ENCODE data around the gene UGT1A8.
"Not testable (repeated sequence)": the region's sequence is repeated elsewhere in the genome, so short reads cannot be mapped to it uniquely, and the experiment has no call there.

Gene UGT1A8

DNA sequence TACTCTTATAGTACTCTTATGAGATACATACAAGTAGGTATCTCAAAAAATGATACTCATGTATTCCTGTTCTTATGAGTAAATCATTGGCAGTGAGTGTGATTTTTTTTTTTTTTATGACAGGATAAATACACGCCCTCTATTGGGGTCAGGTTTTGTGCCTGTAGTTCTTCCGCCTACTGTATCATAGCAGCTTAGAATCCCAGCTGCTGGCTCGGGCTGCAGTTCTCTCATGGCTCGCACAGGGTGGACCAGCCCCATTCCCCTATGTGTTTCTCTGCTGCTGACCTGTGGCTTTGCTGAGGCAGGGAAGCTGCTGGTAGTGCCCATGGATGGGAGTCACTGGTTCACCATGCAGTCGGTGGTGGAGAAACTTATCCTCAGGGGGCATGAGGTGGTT lies at the start of gene UGT1A8:
UGT1A8 (plus strand) TSS at position 158 of the 400 bp plus-strand sequence; CDS start at position 233, 75 bp downstream.
- not testable (repeated sequence) for DNase-seq (ENCODE audit: low read depth in 3 of 3, low spot score in 1 of 3)

DNA sequence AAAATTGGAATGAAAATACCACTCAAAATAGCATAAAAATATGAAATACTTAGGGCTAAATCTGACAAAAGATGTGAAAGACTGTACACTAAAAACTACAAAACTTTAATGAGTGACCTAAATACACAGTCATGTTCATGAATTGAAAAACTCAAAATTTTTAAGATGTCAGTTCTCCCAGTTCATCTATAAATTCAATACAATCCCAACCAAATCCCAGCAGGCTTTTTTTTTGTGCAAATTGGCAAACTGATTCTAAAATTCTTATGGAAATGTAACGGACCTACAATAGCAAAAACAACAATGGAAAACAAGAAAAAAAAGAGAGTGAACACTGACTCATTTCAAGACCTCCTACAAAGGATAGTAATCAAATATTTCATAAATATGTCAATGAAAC lies 46.4 kb upstream of the UGT1A8 start:
- no peak for DNase-seq (ENCODE audit: low read depth in 3 of 3, low spot score in 1 of 3)

GRCh38 chr2:233571462-233571861 lies 46.0 kb upstream of the UGT1A8 start:
- DNase-seq (ENCODE audit: low read depth in 3 of 3, low spot score in 1 of 3) = no peak

DNA sequence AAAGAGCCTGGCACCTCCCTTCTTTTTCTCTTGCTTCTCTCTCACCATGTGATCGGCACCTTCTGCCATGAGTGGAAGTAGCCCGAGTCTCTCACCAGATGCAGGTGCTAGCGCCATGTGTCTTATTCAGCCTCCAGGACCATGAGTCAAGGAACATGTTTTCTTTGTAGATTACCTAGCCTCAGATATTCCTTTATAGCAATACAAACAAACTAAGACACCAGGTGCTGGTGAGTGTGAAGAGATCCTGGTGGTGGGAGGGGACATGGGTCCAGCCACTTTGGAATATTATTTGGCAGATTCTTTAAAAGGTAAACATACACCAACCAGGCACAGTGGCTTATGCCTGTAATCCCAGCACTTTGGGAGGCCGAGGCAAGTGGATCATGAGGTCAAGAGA lies 45.0 kb upstream of the UGT1A8 start:
- no peak for DNase-seq (ENCODE audit: low read depth in 3 of 3, low spot score in 1 of 3)

DNA sequence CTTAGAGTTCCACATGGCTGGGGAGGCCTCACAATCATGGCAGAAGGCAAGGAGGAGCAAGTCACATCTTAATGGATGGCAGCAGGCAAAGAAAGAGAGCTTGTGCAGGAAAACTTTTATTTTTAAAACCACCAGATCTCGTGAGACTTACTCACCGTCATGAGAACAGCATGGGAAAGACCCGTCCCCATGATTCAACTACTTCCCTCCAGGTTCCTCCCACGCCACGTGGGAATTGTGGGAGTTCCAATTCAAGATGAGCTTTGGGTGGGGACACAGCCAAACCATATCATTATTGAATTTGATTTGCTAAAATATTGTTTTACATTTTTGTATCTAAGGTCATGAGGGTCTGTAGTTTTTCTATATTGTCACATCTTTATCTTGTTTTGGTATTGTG lies 40.1 kb upstream of the UGT1A8 start:
- DNase-seq (ENCODE audit: low read depth in 3 of 3, low spot score in 1 of 3) = not testable (repeated sequence)

DNA sequence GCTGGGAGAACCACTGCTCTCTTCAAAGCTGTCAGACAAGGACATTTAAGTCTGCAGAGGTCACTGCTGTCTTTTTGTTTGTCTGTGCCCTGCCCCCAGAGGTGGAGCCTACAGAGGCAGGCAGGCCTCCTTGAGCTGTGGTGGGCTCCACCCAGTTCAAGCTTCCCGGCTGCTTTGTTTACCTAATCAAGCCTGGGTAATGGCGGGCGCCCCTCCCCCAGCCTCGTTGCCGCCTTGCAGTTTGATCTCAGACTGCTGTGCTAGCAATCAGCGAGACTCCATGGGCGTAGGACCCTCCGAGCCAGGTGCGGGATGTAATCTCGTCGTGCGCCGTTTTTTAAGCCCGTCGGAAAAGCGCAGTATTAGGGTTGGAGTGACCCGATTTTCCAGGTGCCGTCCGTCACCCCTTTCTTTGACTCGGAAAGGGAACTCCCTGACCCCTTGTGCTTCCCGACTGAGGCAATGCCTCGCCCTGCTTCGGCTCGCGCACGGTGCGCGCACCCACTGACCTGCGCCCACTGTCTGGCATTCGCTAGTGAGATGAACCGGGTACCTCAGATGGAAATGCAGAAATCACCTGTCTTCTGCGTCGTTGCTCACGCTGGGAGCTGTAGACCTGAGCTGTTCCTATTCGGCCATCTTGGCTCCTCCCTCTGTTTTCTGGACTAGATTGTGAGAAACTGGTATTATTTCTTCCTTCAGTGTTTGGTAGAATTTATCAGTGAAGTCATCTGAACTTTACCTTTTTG lies 34.0 kb upstream of the UGT1A8 start:
- not testable (repeated sequence) for DNase-seq (ENCODE audit: low read depth in 3 of 3, low spot score in 1 of 3)

- no peak for DNase-seq (ENCODE audit: low read depth in 3 of 3, low spot score in 1 of 3)
Observed at GRCh38 chr2:233584210-233584609, 33.2 kb upstream of the UGT1A8 start.

GRCh38 chr2:233588400-233588799 lies 29.0 kb upstream of the UGT1A8 start:
- DNase-seq (ENCODE audit: low read depth in 3 of 3, low spot score in 1 of 3) = no peak

GRCh38 chr2:233592706-233593105 lies 24.7 kb upstream of the UGT1A8 start:
- not testable (repeated sequence) for DNase-seq (ENCODE audit: low read depth in 3 of 3, low spot score in 1 of 3)

DNA sequence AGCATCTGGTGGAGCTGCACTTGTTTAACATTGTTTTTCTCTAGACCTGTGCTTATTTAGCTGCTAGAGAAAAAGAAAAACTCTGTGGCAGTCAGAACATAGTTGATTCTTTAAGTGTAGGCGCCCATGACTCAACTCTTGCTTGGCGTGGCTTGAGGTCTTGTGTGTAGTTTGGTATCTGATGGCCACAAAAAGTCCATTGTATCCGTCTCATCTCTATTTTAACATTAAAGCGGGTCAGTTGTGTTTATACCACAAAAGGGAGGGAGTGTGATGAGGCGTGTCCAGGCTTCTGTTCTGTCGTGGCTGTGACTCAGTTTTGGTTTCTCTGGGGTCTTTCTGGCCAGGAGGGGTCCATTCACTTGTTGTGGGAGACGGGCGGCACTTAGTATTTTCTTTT lies 24.2 kb upstream of the UGT1A8 start:
- DNase-seq (ENCODE audit: low read depth in 3 of 3, low spot score in 1 of 3) = no peak

DNA sequence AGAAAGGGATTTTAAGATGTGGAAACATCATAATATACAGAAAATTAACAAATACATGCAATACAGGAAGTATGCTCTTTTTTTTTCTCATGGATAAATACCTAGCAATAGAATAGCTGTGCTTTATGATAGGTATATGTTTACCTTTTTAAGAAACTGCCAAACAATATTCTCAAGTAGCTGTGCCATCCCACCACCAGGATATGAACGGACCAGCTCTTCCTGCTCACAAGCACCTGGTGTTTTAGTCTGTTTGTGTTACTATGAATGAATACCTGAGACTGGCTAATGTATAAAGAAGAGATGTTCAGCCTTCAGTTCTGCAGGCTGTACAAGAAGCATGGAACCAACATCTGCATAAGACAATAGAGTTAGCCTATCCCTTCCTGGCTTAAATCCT lies 19.9 kb upstream of the UGT1A8 start:
- DNase-seq (ENCODE audit: low read depth in 3 of 3, low spot score in 1 of 3) = no peak

DNA sequence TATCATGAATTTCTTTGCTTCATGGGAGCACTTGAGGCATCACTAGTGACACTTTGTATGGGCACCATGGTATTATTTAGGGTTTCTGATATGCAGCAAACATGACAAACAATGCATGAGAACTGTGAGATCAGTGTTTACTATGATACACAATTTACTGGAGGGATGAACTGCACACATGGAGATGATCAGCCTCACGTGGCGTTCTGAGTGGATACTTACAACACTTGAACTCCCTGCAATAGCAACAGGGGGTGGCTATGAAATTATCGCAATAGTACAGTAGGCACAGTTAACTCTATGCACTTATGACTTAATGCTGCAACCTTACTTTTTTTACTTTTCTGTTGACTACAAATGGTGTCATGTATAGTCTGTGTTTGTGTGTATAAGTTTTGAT lies 18.5 kb upstream of the UGT1A8 start:
- no peak for DNase-seq (ENCODE audit: low read depth in 3 of 3, low spot score in 1 of 3)

DNA sequence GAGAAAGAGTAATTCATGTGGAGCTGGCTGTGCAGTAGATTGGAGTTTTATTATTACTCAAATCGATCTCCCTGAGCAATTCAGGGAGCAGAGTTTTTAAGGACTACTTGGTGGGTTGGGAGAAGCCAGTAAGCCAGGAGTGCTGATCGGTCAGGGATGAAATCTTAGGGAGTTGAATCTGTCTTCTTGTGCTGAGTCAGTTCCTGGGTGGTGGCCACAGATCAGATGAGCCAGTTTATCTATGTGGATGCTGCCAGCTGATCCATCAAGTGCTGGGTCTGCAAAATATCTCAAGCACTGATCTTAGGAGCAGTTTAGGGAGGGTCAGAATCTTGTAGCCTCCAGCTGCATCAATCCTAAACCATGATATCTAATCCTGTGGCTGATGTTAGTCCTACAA lies 17.0 kb upstream of the UGT1A8 start:
- DNase-seq (ENCODE audit: low read depth in 3 of 3, low spot score in 1 of 3) = no peak

GRCh38 chr2:233602076-233602475 lies 15.4 kb upstream of the UGT1A8 start:
- DNase-seq (ENCODE audit: low read depth in 3 of 3, low spot score in 1 of 3) = no peak

- no peak for DNase-seq (ENCODE audit: low read depth in 3 of 3, low spot score in 1 of 3)
Observed at GRCh38 chr2:233603520-233603919, 13.9 kb upstream of the UGT1A8 start.

GRCh38 chr2:233604826-233605225 lies 12.6 kb upstream of the UGT1A8 start:
- no peak for DNase-seq (ENCODE audit: low read depth in 3 of 3, low spot score in 1 of 3)

DNA sequence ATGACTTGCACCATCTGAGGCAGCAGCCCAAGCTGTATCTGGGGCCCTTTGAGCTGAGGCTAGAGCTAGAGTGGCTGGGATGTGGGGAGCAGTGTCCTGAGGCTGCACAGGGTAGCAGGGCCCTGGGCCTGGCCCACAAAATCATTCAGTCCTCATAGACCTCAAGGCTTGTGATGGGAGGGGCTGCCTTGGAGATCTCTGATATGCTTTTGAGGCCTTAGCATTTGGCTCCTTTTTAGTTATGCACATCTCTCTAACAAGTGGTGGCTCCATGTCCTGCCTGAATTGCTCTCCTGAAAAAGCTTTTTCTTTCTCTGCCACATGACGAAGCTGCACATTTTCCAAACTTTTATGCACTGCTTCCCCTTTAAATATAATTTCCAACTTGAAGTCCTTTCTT lies 11.8 kb upstream of the UGT1A8 start:
- DNase-seq (ENCODE audit: low read depth in 3 of 3, low spot score in 1 of 3) = no peak

GRCh38 chr2:233611284-233611683 lies 6.1 kb upstream of the UGT1A8 start:
- DNase-seq (ENCODE audit: low read depth in 3 of 3, low spot score in 1 of 3) = no peak

- no peak for DNase-seq (ENCODE audit: low read depth in 3 of 3, low spot score in 1 of 3)
Observed at GRCh38 chr2:233620204-233620603, 2.8 kb downstream of the UGT1A8 start.

GRCh38 chr2:233621863-233622262 lies 4.4 kb downstream of the UGT1A8 start:
- not testable (repeated sequence) for DNase-seq (ENCODE audit: low read depth in 3 of 3, low spot score in 1 of 3)

DNA sequence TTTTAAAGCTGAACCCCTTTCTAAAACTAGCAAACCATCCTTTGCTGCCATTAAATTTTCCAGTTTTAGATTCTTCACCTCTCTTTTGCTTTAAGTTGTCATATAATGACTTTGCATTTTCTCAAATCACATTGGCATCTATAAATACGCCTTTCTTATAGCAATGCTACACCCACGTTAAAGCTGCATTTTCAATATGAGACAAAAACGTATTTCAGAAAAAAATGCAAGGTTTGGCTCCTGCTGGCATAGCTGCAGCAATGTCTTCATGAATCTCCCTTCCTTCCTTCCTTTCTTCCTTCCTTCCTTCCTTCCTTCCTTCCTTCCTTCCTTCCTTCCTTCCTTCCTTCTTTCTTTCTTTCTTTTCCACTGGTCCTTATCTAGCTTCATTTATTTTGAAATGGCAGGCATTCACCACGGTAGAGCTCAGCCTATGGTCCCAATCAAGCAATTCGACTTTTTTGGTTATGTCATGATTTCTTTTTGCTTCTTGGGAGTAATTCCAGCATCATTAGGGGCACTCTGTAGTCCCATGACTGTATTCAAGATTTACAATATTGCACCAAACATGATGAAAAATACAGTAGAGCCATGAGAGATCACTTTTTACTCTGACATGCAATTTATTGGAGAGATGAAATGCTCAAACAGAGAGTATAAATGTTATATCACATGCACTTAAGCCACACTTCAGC lies 10.0 kb downstream of the UGT1A8 start:
- no peak for DNase-seq (ENCODE audit: low read depth in 3 of 3, low spot score in 1 of 3)

DNA sequence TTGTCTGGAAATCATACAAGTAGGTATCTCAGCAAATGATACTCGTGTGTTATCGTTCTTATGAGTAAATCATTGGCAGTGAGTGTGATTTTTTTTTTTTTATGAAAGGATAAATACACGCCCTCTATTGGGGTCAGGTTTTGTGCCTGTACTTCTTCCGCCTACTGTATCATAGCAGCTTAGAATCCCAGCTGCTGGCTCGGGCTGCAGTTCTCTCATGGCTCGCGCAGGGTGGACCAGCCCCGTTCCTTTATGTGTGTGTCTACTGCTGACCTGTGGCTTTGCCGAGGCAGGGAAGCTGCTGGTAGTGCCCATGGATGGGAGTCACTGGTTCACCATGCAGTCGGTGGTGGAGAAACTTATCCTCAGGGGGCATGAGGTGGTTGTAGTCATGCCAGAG lies 18.9 kb downstream of the UGT1A8 start, which contains the start of gene UGT1A10:
UGT1A10 (plus strand) TSS at position 143 of the 400 bp plus-strand sequence; CDS start at position 218, 75 bp downstream.
- not testable (repeated sequence) for DNase-seq (ENCODE audit: low read depth in 3 of 3, low spot score in 1 of 3)
